HepG2 (cell line): ENCODE data around the gene COQ7. TPM values are rescaled to one million over a fixed set of nuclear protein-coding genes. Genes with fewer than 3 reads are reported as not detected.

Experiments
- ARNT ChIP-seq: fragments of 450-650 bp; IDR thresholded peaks from 2 replicates; pipeline ENCODE4 v1.6.1; 2017
- ATF1 ChIP-seq: IDR thresholded peaks from 2 replicates; pipeline ENCODE4 v1.6.1; 2016; ENCODE audit warnings: mild to moderate bottlenecking, control low read depth
- DBP ChIP-seq: sonication (generic); formaldehyde crosslinking; IDR thresholded peaks from 2 replicates; pipeline ENCODE4 v1.4.0; 2020; ENCODE audit warnings: missing genetic modification reagents; ENCODE audit errors: not compliant biosample characterization
- DR1 ChIP-seq: sonication (generic); formaldehyde crosslinking; IDR thresholded peaks from 2 replicates; pipeline ENCODE4 v1.8.0; 2021; ENCODE audit warnings: mild to moderate bottlenecking, missing genetic modification reagents, inconsistent platforms
- ELF4 ChIP-seq: sonication (generic); formaldehyde crosslinking; IDR thresholded peaks from 2 replicates; pipeline ENCODE4 v1.5.0; 2020; ENCODE audit warnings: missing genetic modification reagents, mild to moderate bottlenecking, moderate library complexity, borderline replicate concordance
- FOXJ3 ChIP-seq: sonication (generic); formaldehyde crosslinking; IDR thresholded peaks from 2 replicates; pipeline ENCODE4 v1.4.0; 2020; ENCODE audit warnings: missing genetic modification reagents, mild to moderate bottlenecking, borderline replicate concordance
- FOXK1 ChIP-seq: sonication (generic); formaldehyde crosslinking; IDR thresholded peaks from 2 replicates; pipeline ENCODE4 v1.4.0; 2020; ENCODE audit warnings: low read depth, missing genetic modification reagents, borderline replicate concordance
- GLI4 ChIP-seq: sonication (generic); formaldehyde crosslinking; IDR thresholded peaks from 2 replicates; pipeline ENCODE4 v1.5.1; 2020; ENCODE audit warnings: missing genetic modification reagents, mild to moderate bottlenecking, moderate library complexity, borderline replicate concordance
- HNRNPUL1 ChIP-seq: fragments of 200-400 bp; formaldehyde crosslinking; IDR thresholded peaks from 2 replicates; pipeline ENCODE4 v1.6.1; 2017; ENCODE audit warnings: low read depth, mild to moderate bottlenecking, low read length, moderate library complexity
- MTA3 ChIP-seq: sonication (generic); formaldehyde crosslinking; IDR thresholded peaks from 2 replicates; pipeline ENCODE4 v1.4.0; 2020; ENCODE audit warnings: missing genetic modification reagents
- NFATC3 ChIP-seq: sonication (generic); formaldehyde crosslinking; IDR thresholded peaks from 2 replicates; pipeline ENCODE4 v1.5.1; 2020; ENCODE audit warnings: mild to moderate bottlenecking, missing genetic modification reagents
- NR1H2 ChIP-seq: sonication (generic); formaldehyde crosslinking; IDR thresholded peaks from 2 replicates; pipeline ENCODE4 v1.8.1; 2022; ENCODE audit warnings: low read depth, missing genetic modification reagents, borderline replicate concordance
- PAF1 ChIP-seq: IDR thresholded peaks from 2 replicates; pipeline ENCODE4 v1.6.1; 2016; ENCODE audit warnings: missing genetic modification reagents, missing compliant biosample characterization
- RNF219 ChIP-seq: sonication (generic); formaldehyde crosslinking; IDR thresholded peaks from 2 replicates; pipeline ENCODE4 v1.5.0; 2020; ENCODE audit warnings: mild to moderate bottlenecking, missing genetic modification reagents
- SOX6 ChIP-seq, 2 experiments: fragments of 450-650 bp in 1 of 2; sonication (generic) in 1 of 2; formaldehyde crosslinking in 1 of 2; IDR thresholded peaks; 2 replicates each; pipeline versions ENCODE4 v1.4.0 to v1.6.1; 2017 to 2020; ENCODE audit warnings: antibody characterized with exemption in 1 of 2, mild to moderate bottlenecking in 1 of 2, missing genetic modification reagents in 1 of 2
- THAP8 ChIP-seq: sonication (generic); formaldehyde crosslinking; IDR thresholded peaks from 2 replicates; pipeline ENCODE4 v1.5.1; 2020; ENCODE audit warnings: missing genetic modification reagents, mild to moderate bottlenecking, borderline replicate concordance
- ZBTB21 ChIP-seq: sonication (generic); formaldehyde crosslinking; IDR thresholded peaks from 2 replicates; pipeline ENCODE4 v1.4.0; 2020; ENCODE audit warnings: missing genetic modification reagents
- ZNF224 ChIP-seq: sonication (generic); formaldehyde crosslinking; IDR thresholded peaks from 2 replicates; pipeline ENCODE4 v1.5.0; 2020; ENCODE audit warnings: mild to moderate bottlenecking, missing genetic modification reagents
- ZNF281 ChIP-seq: sonication (generic); formaldehyde crosslinking; IDR thresholded peaks from 2 replicates; pipeline ENCODE4 v1.4.0; 2020; ENCODE audit warnings: missing genetic modification reagents, borderline replicate concordance
- ZNF460 ChIP-seq: sonication (generic); formaldehyde crosslinking; IDR thresholded peaks from 2 replicates; pipeline ENCODE4 v1.5.1; 2020; ENCODE audit warnings: missing genetic modification reagents, mild to moderate bottlenecking, borderline replicate concordance
- ZNF652 ChIP-seq: IDR thresholded peaks from 2 replicates; pipeline ENCODE4 v1.6.1; 2016; ENCODE audit warnings: low read depth, borderline replicate concordance
- ZNF883 ChIP-seq: sonication (generic); formaldehyde crosslinking; IDR thresholded peaks from 2 replicates; pipeline ENCODE4 v1.5.1; 2020; ENCODE audit warnings: mild to moderate bottlenecking, missing genetic modification reagents; ENCODE audit errors: not compliant biosample characterization
- ZSCAN22 ChIP-seq: sonication (generic); formaldehyde crosslinking; IDR thresholded peaks from 2 replicates; pipeline ENCODE4 v1.4.0; 2020; ENCODE audit warnings: mild to moderate bottlenecking, missing genetic modification reagents
- polyA plus RNA-seq, 8 experiments: library from polyadenylated mRNA; depleted of rRNA in 3 of 8; stranded (reverse) in 7 of 8; unstranded in 1 of 8; fragments of >200 nt; fragmentation: Illumina TruSeq in 4 of 8; extraction: Trizol in 4 of 8; gene quantifications; 2 replicates each; pipeline versions ENCODE4 v1.2.1 to v1.2.3, GENCODE V29; 2011 to 2016; ENCODE audit warnings: low read depth in 4 of 8, missing spikeins in 1 of 8, mixed read lengths in 1 of 8; ENCODE audit not compliant: insufficient read depth in 1 of 8
- total RNA-seq, 5 experiments: library from RNA; depleted of rRNA; stranded (reverse); fragments of >200 nt; fragmentation: Illumina TruSeq; extraction: Trizol; gene quantifications; 2 replicates each; pipeline ENCODE4 v1.2.3, GENCODE V29; 2016; ENCODE audit warnings: low read depth in 1 of 5

COQ7 gene
- total and polyA plus RNA-seq, 2 of the 13 experiments (the other 11 are each of a cell fraction or from before 2014, with no cell fraction given), result 20.1 to 45.7 TPM

GRCh38 chr16:19093631-19094541 is 26.5 kb downstream of the COQ7 start (continued):
- TF ChIP-seq GLI4 (no peak), THAP8 (CRISPR knock-in tag) (no peak), DR1 (CRISPR knock-in tag) (no peak), ZBTB21 (CRISPR knock-in tag) (no peak), ELF4 (CRISPR knock-in tag) (no peak), RNF219 (0 out of 2 replicates have a peak, but pooled peaks have one; percentile 73), ZNF460 (CRISPR knock-in tag) (no peak), ZNF883 (CRISPR knock-in tag) (no peak), ZSCAN22 (no peak), NFATC3 (CRISPR knock-in tag) (no peak), SOX6 (IDR thresholded peaks at IDR 0.05) (no peak), SOX6 (CRISPR knock-in tag; IDR thresholded peaks at IDR 0.05) (peak; percentile 76), HNRNPUL1 (no peak), FOXJ3 (CRISPR knock-in tag) (no peak), ZNF281 (CRISPR knock-in tag) (no peak), NR1H2 (CRISPR knock-in tag) (no peak), ZNF652 (CRISPR knock-in tag) (no peak), PAF1 (CRISPR knock-in tag) (no peak), ATF1 (no peak), ARNT (no peak), ZNF224 (no peak), FOXK1 (CRISPR knock-in tag) (0 out of 2 replicates have a peak, but pooled peaks have one; percentile 18), MTA3 (CRISPR knock-in tag) (no peak), DBP (CRISPR knock-in tag) (no peak)
